PC-3 (cell line): ENCODE measurements around the gene FLAD1. TPM values are rescaled to one million over a fixed set of nuclear protein-coding genes. Genes with fewer than 3 reads are reported as not detected.
A peak's percentile ranks its signal among the peaks of the same experiment; 100 is the strongest.

Experiments used
- ATAC-seq: fragments of 200-7000 bp; cut with Tn5 transposase; 2 replicates; pipeline ENCODE4 v1.9.1; 2020; ENCODE audit warnings: mild to moderate bottlenecking, moderate library complexity
- BruUV-seq: library from RNA; stranded (reverse); fragments of 400-500 nt; replicated peaks from 2 replicates; lab custom pipeline; 2021; lab: Mats Ljungman, UMichigan
- CTCF ChIA-PET: fragments of 300-600 bp; sonication (Branson Sonifier 250); formaldehyde crosslinking; loops from one replicate; lab custom pipeline; 2022; ENCODE audit warnings: antibody characterized with exemption; lab: Charles Lee
- POLR2A ChIA-PET: fragments of 300-600 bp; sonication (Branson Sonifier 250); formaldehyde crosslinking; loops from one replicate; lab custom pipeline; 2022; ENCODE audit warnings: antibody characterized with exemption; ENCODE audit not compliant: unreplicated experiment; lab: Charles Lee
- DNase-seq: peaks from one replicate; pipeline ENCODE4 v3.0.0-alpha.2; 2015
- H2AFZ ChIP-seq: fragments of 300-600 bp; sonication (generic); 2 replicates; pipeline ENCODE4 v1.6.0; 2016; ENCODE audit warnings: antibody characterized with exemption, low read length
- H3F3A ChIP-seq: fragments of 300-600 bp; sonication (generic); one replicate; pipeline ENCODE4 v1.6.0; 2017; ENCODE audit warnings: antibody characterized with exemption, low read length, control low read depth, mild to moderate bottlenecking; ENCODE audit not compliant: unreplicated experiment
- H3K27ac ChIP-seq: fragments of 300-600 bp; sonication (generic); 2 replicates; pipeline ENCODE4 v1.5.1; 2016; ENCODE audit warnings: mild to moderate bottlenecking, low read length
- H3K27me3 ChIP-seq: fragments of 300-600 bp; sonication (generic); 2 replicates; pipeline ENCODE4 v1.6.1; 2016; ENCODE audit warnings: low read length, mixed read lengths
- H3K36me3 ChIP-seq: fragments of 300-600 bp; sonication (generic); 2 replicates; pipeline ENCODE4 v1.6.1; 2016; ENCODE audit warnings: low read depth, mixed run types, low read length, mixed read lengths
- H3K4me1 ChIP-seq: fragments of 300-600 bp; sonication (generic); 2 replicates; pipeline ENCODE4 v1.5.1; 2016; ENCODE audit warnings: low read length; ENCODE audit not compliant: insufficient read depth
- H3K4me2 ChIP-seq: fragments of 300-600 bp; sonication (generic); 2 replicates; pipeline ENCODE4 v1.6.0; 2016; ENCODE audit warnings: low read length
- H3K4me3 ChIP-seq: fragments of 300-600 bp; sonication (generic); 2 replicates; pipeline ENCODE4 v1.5.1; 2016; ENCODE audit warnings: mild to moderate bottlenecking, low read length, mixed read lengths
- H3K79me2 ChIP-seq: fragments of 300-600 bp; sonication (generic); 2 replicates; pipeline ENCODE4 v1.6.1; 2017; ENCODE audit warnings: low read length, mixed read lengths
- H3K9ac ChIP-seq: fragments of 300-600 bp; sonication (generic); 2 replicates; pipeline ENCODE4 v1.6.0; 2016; ENCODE audit warnings: mild to moderate bottlenecking, low read length
- H3K9me2 ChIP-seq: fragments of 300-600 bp; sonication (generic); replicated peaks from 2 replicates; pipeline ENCODE4 v1.6.1; 2016; ENCODE audit warnings: mixed run types, low read length, mixed read lengths
- H3K9me3 ChIP-seq: fragments of 300-600 bp; sonication (generic); 2 replicates; pipeline ENCODE4 v1.6.1; 2016; ENCODE audit warnings: low read length, mixed read lengths
- H4K20me1 ChIP-seq: fragments of 300-600 bp; sonication (generic); 2 replicates; pipeline ENCODE4 v1.6.1; 2016; ENCODE audit warnings: low read length, mixed read lengths
- CTCF ChIP-seq: fragments of 300-600 bp; sonication (generic); conservative IDR thresholded peaks from 2 replicates; pipeline ENCODE4 v1.5.1; 2017; ENCODE audit warnings: antibody characterized with exemption, low read depth, mild to moderate bottlenecking, low read length
- EZH2 ChIP-seq: fragments of 300-600 bp; sonication (generic); IDR thresholded peaks from one replicate; pipeline ENCODE4 v1.6.1; 2017; ENCODE audit warnings: antibody characterized with exemption, mild to moderate bottlenecking, low read length; ENCODE audit not compliant: unreplicated experiment
- EZH2phosphoT487 ChIP-seq: fragments of 300-600 bp; sonication (generic); IDR thresholded peaks from 2 replicates; pipeline ENCODE4 v1.6.1; 2018; ENCODE audit warnings: mild to moderate bottlenecking, antibody characterized with exemption, low read length, borderline replicate concordance
- intact Hi-C: fragments of 100-400 bp; cut with micrococcal nuclease; formaldehyde crosslinking; loops from 2 replicates; pipeline ENCODE4 v1.9.0; 2023
- total RNA-seq: library from RNA; depleted of rRNA; stranded (reverse); fragments of >200 nt; gene quantifications from 2 replicates; pipeline ENCODE4 v1.2.3, GENCODE V29; 2014

Gene FLAD1
- total RNA-seq, 1 experiment from 2014 or later, result 84.0 TPM

GRCh38 chr1:155022927-155023236 lies 39.7 kb downstream of the FLAD1 start:
- no peak for ATAC-seq
- TF ChIP-seq EZH2phosphoT487 (no peak), EZH2 (no peak), CTCF (no peak)
- Histone ChIP-seq H2AFZ (no peak overlapping the region), H3K36me3 (no peaks in the 10 kb centered on the region), H3K27me3 (no peaks in the 10 kb centered on the region), H3F3A (no peaks in the 10 kb centered on the region), H3K79me2 (no peaks in the 10 kb centered on the region), H3K4me2 (no peak overlapping the region), H4K20me1 (no peaks in the 10 kb centered on the region), H3K4me1 (peaks cover 15% of the 10 kb centered on the region), H3K9me3 (no peaks in the 10 kb centered on the region), H3K4me3 (no peak overlapping the region), H3K9me2 (no peaks in the 10 kb centered on the region), H3K27ac (no peak overlapping the region), H3K9ac (no peak overlapping the region)
- ChIA-PET POLR2A (no interaction called here), CTCF (no interaction called here)
- no TSS peak for BruUV-seq
- intact Hi-C loops, result no loop called here
- peak; percentile 29 for DNase-seq

GRCh38 chr1:155023627-155024026 lies 40.5 kb downstream of the FLAD1 start:
- Histone ChIP-seq H3K79me2 (no peaks in the 10 kb centered on the region), H3K27me3 (no peaks in the 10 kb centered on the region), H2AFZ (no peak overlapping the region), H3K36me3 (no peaks in the 10 kb centered on the region), H3K4me3 (no peak overlapping the region), H3K9ac (no peak overlapping the region), H3K4me2 (no peak overlapping the region), H3K4me1 (peaks cover 8% of the 10 kb centered on the region), H3K27ac (no peak overlapping the region), H3K9me2 (no peaks in the 10 kb centered on the region), H4K20me1 (no peaks in the 10 kb centered on the region), H3F3A (no peaks in the 10 kb centered on the region), H3K9me3 (no peaks in the 10 kb centered on the region)
- ChIA-PET CTCF (no interaction called here), POLR2A (no interaction called here)
- BruUV-seq, result no TSS peak
- TF ChIP-seq CTCF (no peak), EZH2 (no peak), EZH2phosphoT487 (no peak)
- intact Hi-C loops, result no loop called here
- DNase-seq, result no peak
- ATAC-seq, result no peak

GRCh38 chr1:155024315-155024714 lies 41.2 kb downstream of the FLAD1 start:
- no peak overlapping the region for H3K27ac ChIP-seq
- no peak overlapping the region for H3K9ac ChIP-seq
- no peaks in the 10 kb centered on the region for H3K9me3 ChIP-seq
- no peak overlapping the region for H2AFZ ChIP-seq
- H3K36me3 ChIP-seq, result no peaks in the 10 kb centered on the region
- CTCF ChIA-PET, result no interaction called here
- no peaks in the 10 kb centered on the region for H3K79me2 ChIP-seq
- intact Hi-C loops, result no loop called here
- no peak for ATAC-seq
- no peak overlapping the region for H3K4me3 ChIP-seq
- BruUV-seq, result no TSS peak
- H3K9me2 ChIP-seq, result no peaks in the 10 kb centered on the region
- no peak for DNase-seq
- no peak for TF ChIP-seq EZH2
- no peak for TF ChIP-seq EZH2phosphoT487
- no peak for TF ChIP-seq CTCF
- no peaks in the 10 kb centered on the region for H3F3A ChIP-seq
- POLR2A ChIA-PET, result no interaction called here
- no peak overlapping the region for H3K4me2 ChIP-seq
- no peaks in the 10 kb centered on the region for H3K27me3 ChIP-seq
- no peaks in the 10 kb centered on the region for H4K20me1 ChIP-seq
- H3K4me1 ChIP-seq, result peaks cover 7% of the 10 kb centered on the region
